Measurements from ENCODE around the gene SORCS3. TPM values are rescaled to one million over a fixed set of nuclear protein-coding genes. Genes with fewer than 3 reads are reported as not detected.

SORCS3 gene
- polyA plus RNA-seq, 1 donor from 2014 or later: 9.8 TPM

DNA sequence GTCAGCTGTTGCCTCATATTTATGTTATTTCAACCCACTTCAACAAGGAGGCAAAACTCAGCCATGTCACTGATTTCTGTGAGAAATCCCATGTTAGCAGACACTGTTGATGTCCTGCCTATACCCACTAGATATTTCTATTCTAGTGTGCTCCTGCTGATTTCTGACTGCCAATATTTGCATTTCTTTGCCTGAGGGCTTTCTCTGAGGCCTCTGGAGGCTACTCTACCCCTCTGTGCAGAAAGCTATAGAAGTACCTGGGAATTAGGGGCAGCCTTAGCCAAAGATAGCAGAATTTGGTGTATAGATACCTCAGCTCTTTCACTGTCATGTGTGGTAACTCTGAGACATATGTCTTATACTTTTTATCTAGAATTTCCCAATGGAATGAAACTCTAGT lies 348.8 kb downstream of the SORCS3 start:
- TF ChIP-seq, protein P1, sequence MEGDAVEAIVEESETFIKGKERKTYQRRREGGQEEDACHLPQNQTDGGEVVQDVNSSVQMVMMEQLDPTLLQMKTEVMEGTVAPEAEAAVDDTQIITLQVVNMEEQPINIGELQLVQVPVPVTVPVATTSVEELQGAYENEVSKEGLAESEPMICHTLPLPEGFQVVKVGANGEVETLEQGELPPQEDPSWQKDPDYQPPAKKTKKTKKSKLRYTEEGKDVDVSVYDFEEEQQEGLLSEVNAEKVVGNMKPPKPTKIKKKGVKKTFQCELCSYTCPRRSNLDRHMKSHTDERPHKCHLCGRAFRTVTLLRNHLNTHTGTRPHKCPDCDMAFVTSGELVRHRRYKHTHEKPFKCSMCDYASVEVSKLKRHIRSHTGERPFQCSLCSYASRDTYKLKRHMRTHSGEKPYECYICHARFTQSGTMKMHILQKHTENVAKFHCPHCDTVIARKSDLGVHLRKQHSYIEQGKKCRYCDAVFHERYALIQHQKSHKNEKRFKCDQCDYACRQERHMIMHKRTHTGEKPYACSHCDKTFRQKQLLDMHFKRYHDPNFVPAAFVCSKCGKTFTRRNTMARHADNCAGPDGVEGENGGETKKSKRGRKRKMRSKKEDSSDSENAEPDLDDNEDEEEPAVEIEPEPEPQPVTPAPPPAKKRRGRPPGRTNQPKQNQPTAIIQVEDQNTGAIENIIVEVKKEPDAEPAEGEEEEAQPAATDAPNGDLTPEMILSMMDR (IDR thresholded peaks at IDR 0.05; ENCODE audit: poor library complexity, severe bottlenecking): no peak
- TF ChIP-seq EP300 (conservative IDR thresholded peaks at IDR 0.05; ENCODE audit: poor library complexity, severe bottlenecking) (no peak), EZH2 (IDR thresholded peaks at IDR 0.05; ENCODE audit: borderline replicate concordance, insufficient read depth, low read length, poor library complexity, severe bottlenecking) (no peak), POLR2AphosphoS5 (IDR thresholded peaks at IDR 0.05) (no peak), RAD21 (conservative IDR thresholded peaks at IDR 0.05) (no peak), SMC3 (conservative IDR thresholded peaks at IDR 0.05; ENCODE audit: poor library complexity) (no peak), TAF1 (IDR thresholded peaks at IDR 0.05; ENCODE audit: low read depth) (no peak), MXI1 (conservative IDR thresholded peaks at IDR 0.05; ENCODE audit: poor library complexity, severe bottlenecking) (no peak)
- TF ChIP-seq, protein P2, sequence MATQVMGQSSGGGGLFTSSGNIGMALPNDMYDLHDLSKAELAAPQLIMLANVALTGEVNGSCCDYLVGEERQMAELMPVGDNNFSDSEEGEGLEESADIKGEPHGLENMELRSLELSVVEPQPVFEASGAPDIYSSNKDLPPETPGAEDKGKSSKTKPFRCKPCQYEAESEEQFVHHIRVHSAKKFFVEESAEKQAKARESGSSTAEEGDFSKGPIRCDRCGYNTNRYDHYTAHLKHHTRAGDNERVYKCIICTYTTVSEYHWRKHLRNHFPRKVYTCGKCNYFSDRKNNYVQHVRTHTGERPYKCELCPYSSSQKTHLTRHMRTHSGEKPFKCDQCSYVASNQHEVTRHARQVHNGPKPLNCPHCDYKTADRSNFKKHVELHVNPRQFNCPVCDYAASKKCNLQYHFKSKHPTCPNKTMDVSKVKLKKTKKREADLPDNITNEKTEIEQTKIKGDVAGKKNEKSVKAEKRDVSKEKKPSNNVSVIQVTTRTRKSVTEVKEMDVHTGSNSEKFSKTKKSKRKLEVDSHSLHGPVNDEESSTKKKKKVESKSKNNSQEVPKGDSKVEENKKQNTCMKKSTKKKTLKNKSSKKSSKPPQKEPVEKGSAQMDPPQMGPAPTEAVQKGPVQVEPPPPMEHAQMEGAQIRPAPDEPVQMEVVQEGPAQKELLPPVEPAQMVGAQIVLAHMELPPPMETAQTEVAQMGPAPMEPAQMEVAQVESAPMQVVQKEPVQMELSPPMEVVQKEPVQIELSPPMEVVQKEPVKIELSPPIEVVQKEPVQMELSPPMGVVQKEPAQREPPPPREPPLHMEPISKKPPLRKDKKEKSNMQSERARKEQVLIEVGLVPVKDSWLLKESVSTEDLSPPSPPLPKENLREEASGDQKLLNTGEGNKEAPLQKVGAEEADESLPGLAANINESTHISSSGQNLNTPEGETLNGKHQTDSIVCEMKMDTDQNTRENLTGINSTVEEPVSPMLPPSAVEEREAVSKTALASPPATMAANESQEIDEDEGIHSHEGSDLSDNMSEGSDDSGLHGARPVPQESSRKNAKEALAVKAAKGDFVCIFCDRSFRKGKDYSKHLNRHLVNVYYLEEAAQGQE (IDR thresholded peaks at IDR 0.05; ENCODE audit: borderline replicate concordance): no peak
- no peaks in the 10 kb centered on the region for H3K36me3 ChIP-seq (ENCODE audit: insufficient read depth, low read length)

DNA sequence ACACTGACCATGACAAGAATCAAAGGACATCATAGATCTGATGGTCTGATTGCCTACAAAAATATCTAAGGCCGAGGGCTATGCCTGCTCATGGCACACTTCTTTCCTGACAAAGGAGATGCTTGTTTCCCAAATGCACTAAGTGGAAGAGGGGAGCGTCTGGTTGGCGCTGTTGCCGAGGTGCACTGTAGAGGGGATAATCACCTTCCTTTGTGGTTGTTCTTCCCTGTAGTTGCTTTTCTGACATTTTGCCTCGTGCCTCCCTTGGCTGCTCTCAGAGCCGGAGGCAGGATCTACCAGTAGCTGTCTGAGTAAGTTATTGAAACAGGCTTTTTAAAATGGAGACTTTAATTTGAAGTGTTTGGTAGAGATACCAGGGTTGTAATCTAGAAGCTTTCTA lies 352.0 kb downstream of the SORCS3 start:
- Histone ChIP-seq H3K9me3 (ENCODE audit: low read length) (no peaks in the 10 kb centered on the region), H4K20me1 (ENCODE audit: insufficient read depth) (no peaks in the 10 kb centered on the region), H3K36me3 (ENCODE audit: insufficient read depth, low read length) (no peaks in the 10 kb centered on the region), H3K4me3 (ENCODE audit: low read length) (no peak overlapping the region), H3K27ac (ENCODE audit: low read length) (no peak overlapping the region), H3F3A (ENCODE audit: insufficient read depth, low read length, poor library complexity, severe bottlenecking) (no peaks in the 10 kb centered on the region), H3K79me2 (replicated peaks; ENCODE audit: insufficient read depth, low read length) (no peaks in the 10 kb centered on the region), H3K27me3 (ENCODE audit: insufficient read depth, low read depth, low read length) (no peaks in the 10 kb centered on the region), H3K9ac (ENCODE audit: low read length) (no peak overlapping the region), H3K9me2 (ENCODE audit: insufficient read depth, low read length) (no peaks in the 10 kb centered on the region), H3K4me2 (ENCODE audit: low read length) (no peak overlapping the region), H2AFZ (ENCODE audit: low read depth, low read length) (no peak overlapping the region)
- TF ChIP-seq, protein P2 (IDR thresholded peaks at IDR 0.05; ENCODE audit: borderline replicate concordance): no peak
- TF ChIP-seq MXI1 (conservative IDR thresholded peaks at IDR 0.05; ENCODE audit: poor library complexity, severe bottlenecking): no peak
- no peak for TF ChIP-seq EZH2 (IDR thresholded peaks at IDR 0.05; ENCODE audit: borderline replicate concordance, insufficient read depth, low read length, poor library complexity, severe bottlenecking)
- no peak for TF ChIP-seq EP300 (conservative IDR thresholded peaks at IDR 0.05; ENCODE audit: poor library complexity, severe bottlenecking)
- TF ChIP-seq POLR2AphosphoS5 (IDR thresholded peaks at IDR 0.05): no peak
- TF ChIP-seq RAD21 (conservative IDR thresholded peaks at IDR 0.05): no peak
- TF ChIP-seq SMC3 (conservative IDR thresholded peaks at IDR 0.05; ENCODE audit: poor library complexity): no peak
- TF ChIP-seq, protein P1 (IDR thresholded peaks at IDR 0.05; ENCODE audit: poor library complexity, severe bottlenecking): no peak
- TF ChIP-seq TAF1 (IDR thresholded peaks at IDR 0.05; ENCODE audit: low read depth): no peak

More for the DNA sequence above, 348.8 kb downstream of the SORCS3 start:
- no peak overlapping the region for H3K9ac ChIP-seq (ENCODE audit: low read length)
- H3K4me3 ChIP-seq (ENCODE audit: low read length): no peak overlapping the region
- no peaks in the 10 kb centered on the region for H4K20me1 ChIP-seq (ENCODE audit: insufficient read depth)
- H3K27me3 ChIP-seq (ENCODE audit: insufficient read depth, low read depth, low read length): no peaks in the 10 kb centered on the region
- H3K4me2 ChIP-seq (ENCODE audit: low read length): no peak overlapping the region
- H3K27ac ChIP-seq (ENCODE audit: low read length): no peak overlapping the region
- no peaks in the 10 kb centered on the region for H3K9me2 ChIP-seq (ENCODE audit: insufficient read depth, low read length)
- no peaks in the 10 kb centered on the region for H3F3A ChIP-seq (ENCODE audit: insufficient read depth, low read length, poor library complexity, severe bottlenecking)
- peaks cover 6% of the 10 kb centered on the region for H3K9me3 ChIP-seq (ENCODE audit: low read length)
- no peak overlapping the region for H2AFZ ChIP-seq (ENCODE audit: low read depth, low read length)
- H3K79me2 ChIP-seq (replicated peaks; ENCODE audit: insufficient read depth, low read length): no peaks in the 10 kb centered on the region
